Measurements from ENCODE around the gene OR10A4. TPM values are rescaled to one million over a fixed set of nuclear protein-coding genes. Genes with fewer than 3 reads are reported as not detected.

OR10A4 gene
- total and polyA plus RNA-seq, 2 of the 13 experiments (the other 11 are each of a cell fraction or from before 2014, with no cell fraction given) = not detected

DNA sequence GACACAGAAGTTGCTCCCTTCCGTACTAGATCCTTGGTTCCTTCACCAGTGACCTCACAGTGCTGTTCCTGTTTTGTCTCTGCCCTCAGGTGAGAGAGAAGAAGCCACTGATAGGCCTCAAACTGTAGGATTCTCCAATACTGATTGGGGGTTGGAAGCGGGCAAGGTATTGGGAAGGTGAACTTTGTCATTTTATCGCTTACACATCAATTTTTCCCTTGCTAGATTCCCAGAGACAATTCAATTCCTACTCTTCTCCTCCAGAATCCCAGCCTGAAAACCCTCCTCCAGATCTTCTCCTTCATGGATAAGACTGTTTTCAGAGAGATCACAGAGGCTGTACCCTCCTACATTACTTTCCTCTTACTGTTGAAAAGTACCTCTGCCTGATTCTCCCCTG lies 35.0 kb downstream of the OR10A4 start:
- intact Hi-C loops (cut with micrococcal nuclease; ENCODE audit: unreplicated experiment) = no loop called here
- ChIA-PET CTCF (ENCODE audit: low intra/inter-chr PET ratio, low total read pairs) (no interaction called here), POLR2A (no interaction called here)
- no peaks in the 10 kb centered on the region for H3K79me2 ChIP-seq (ENCODE audit: insufficient read depth, low read length)
- no peaks in the 10 kb centered on the region for H3K9me3 ChIP-seq (ENCODE audit: low read length)
- H3K4me3 ChIP-seq (replicated peaks in 1 of 3; ENCODE audit: insufficient read depth in 1 of 3, low read depth in 2 of 3, low read length in 3 of 3) = no peak overlapping the region
- in situ Hi-C loops (cut with HindIII; ENCODE audit: extremely low pct_ligation_motif_present, low pct_unique_long_range_greater_than_20kb) = no loop called here
- H4K20me1 ChIP-seq (ENCODE audit: insufficient read depth, low read length) = no peaks in the 10 kb centered on the region
- WGBS (ENCODE audit: low lambda C conversion rate) = 7% methylated on average over 3 of the region's 3 CpGs
- ATAC-seq (no peak), FAIRE-seq (no peak), DNase-seq (ENCODE audit: low spot score) (no peak)
- H2AFZ ChIP-seq (ENCODE audit: low read length) = no peak overlapping the region
- H3K27me3 ChIP-seq (ENCODE audit: control insufficient read depth in 1 of 2, insufficient read depth in 2 of 2, low read length in 2 of 2) = peaks cover 0 to 7% of the 10 kb centered on the region in 2 experiments; a peak in 2 of 5 replicates
- H3K4me1 ChIP-seq (ENCODE audit: insufficient read depth, low read length) = no peaks in the 10 kb centered on the region
- BruUV-seq (replicated peaks) = no TSS peak
- H3K9ac ChIP-seq (ENCODE audit: insufficient read depth, low read depth, low read length) = no peak overlapping the region
- H3K36me3 ChIP-seq (replicated peaks in 1 of 2; ENCODE audit: control insufficient read depth in 1 of 2, insufficient read depth in 2 of 2, low read length in 2 of 2) = no peaks in the 10 kb centered on the region
- no peak overlapping the region for H3K27ac ChIP-seq (ENCODE audit: extremely low read length, insufficient read depth, low read length)
- no peak overlapping the region for H3K4me2 ChIP-seq (ENCODE audit: low read depth, low read length)
- peak; percentile 41 to 56; a peak in 3 of 4 replicates for TF ChIP-seq MAFK (conservative IDR thresholded peaks at IDR 0.05 in 1 of 2, IDR thresholded peaks at IDR 0.05 in 1 of 2; ENCODE audit: low read length in 2 of 2)
- no peak for TF ChIP-seq ATAD3A (CRISPR knock-in tag; IDR thresholded peaks at IDR 0.05)
- 0 out of 2 replicates have a peak, but pooled peaks have one; percentile 35 for TF ChIP-seq MAFF (IDR thresholded peaks at IDR 0.05; ENCODE audit: low read depth, low read length)

DNA sequence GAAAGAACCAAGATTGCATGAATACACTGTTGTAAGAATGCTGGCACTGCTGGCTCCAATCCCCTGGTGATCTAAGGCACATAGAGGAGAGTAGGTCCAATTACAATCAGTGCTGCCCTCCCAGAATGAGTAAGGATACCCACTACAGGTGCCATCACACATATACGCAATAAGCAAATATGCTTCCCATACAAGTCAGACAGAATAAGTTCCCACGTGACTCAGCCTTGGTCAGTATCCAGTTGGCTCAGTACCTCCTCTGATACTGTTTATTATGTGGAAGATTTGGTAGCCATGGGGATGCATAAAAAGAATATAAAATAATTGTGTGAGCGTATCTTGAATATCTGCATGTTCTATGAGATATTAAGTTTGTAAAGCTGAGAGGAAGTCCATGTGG lies 35.5 kb downstream of the OR10A4 start:
- H3K9me3 ChIP-seq (ENCODE audit: low read length) = no peaks in the 10 kb centered on the region
- intact Hi-C loops (cut with micrococcal nuclease; ENCODE audit: unreplicated experiment) (no loop called here), in situ Hi-C loops (cut with HindIII; ENCODE audit: extremely low pct_ligation_motif_present, low pct_unique_long_range_greater_than_20kb) (no loop called here)
- no peak for TF ChIP-seq ZNF274 (CRISPR knock-in tag; IDR thresholded peaks at IDR 0.05)
- no peak for TF ChIP-seq MEIS2 (CRISPR knock-in tag; IDR thresholded peaks at IDR 0.05)
- TF ChIP-seq ZNF260 (CRISPR knock-in tag; IDR thresholded peaks at IDR 0.05; ENCODE audit: borderline replicate concordance, low read depth) = no peak
- TF ChIP-seq ESRRA (CRISPR knock-in tag; IDR thresholded peaks at IDR 0.05; ENCODE audit: low read depth) = no peak
- no peak for TF ChIP-seq PITX1 (CRISPR knock-in tag; IDR thresholded peaks at IDR 0.05)
- TF ChIP-seq, protein P1, sequence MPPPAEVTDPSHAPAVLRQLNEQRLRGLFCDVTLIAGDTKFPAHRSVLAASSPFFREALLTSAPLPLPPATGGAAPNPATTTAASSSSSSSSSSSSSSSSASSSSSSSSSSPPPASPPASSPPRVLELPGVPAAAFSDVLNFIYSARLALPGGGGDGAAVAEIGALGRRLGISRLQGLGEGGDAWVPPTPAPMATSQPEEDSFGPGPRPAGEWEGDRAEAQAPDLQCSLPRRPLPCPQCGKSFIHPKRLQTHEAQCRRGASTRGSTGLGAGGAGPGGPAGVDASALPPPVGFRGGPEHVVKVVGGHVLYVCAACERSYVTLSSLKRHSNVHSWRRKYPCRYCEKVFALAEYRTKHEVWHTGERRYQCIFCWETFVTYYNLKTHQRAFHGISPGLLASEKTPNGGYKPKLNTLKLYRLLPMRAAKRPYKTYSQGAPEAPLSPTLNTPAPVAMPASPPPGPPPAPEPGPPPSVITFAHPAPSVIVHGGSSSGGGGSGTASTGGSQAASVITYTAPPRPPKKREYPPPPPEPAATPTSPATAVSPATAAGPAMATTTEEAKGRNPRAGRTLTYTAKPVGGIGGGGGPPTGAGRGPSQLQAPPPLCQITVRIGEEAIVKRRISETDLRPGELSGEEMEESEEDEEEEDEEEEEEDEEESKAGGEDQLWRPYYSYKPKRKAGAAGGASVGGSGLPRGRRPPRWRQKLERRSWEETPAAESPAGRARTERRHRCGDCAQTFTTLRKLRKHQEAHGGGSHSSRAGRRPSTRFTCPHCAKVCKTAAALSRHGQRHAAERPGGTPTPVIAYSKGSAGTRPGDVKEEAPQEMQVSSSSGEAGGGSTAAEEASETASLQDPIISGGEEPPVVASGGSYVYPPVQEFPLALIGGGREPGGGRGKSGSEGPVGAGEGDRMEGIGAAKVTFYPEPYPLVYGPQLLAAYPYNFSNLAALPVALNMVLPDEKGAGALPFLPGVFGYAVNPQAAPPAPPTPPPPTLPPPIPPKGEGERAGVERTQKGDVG (CRISPR knock-in tag; IDR thresholded peaks at IDR 0.05; ENCODE audit: borderline replicate concordance) = no peak
- DNase-seq (ENCODE audit: low spot score) (no peak), ATAC-seq (no peak), FAIRE-seq (no peak)
- no peaks in the 10 kb centered on the region for H3K79me2 ChIP-seq (ENCODE audit: insufficient read depth, low read length)
- H3K27me3 ChIP-seq (ENCODE audit: control insufficient read depth in 1 of 2, insufficient read depth in 2 of 2, low read length in 2 of 2) = peaks cover 0 to 7% of the 10 kb centered on the region in 2 experiments; a peak in 2 of 5 replicates
- no peak overlapping the region for H3K4me3 ChIP-seq (replicated peaks in 1 of 3; ENCODE audit: insufficient read depth in 1 of 3, low read depth in 2 of 3, low read length in 3 of 3)
- H3K4me1 ChIP-seq (ENCODE audit: insufficient read depth, low read length) = no peaks in the 10 kb centered on the region
- no peaks in the 10 kb centered on the region for H3K36me3 ChIP-seq (replicated peaks in 1 of 2; ENCODE audit: control insufficient read depth in 1 of 2, insufficient read depth in 2 of 2, low read length in 2 of 2)
- H4K20me1 ChIP-seq (ENCODE audit: insufficient read depth, low read length) = no peaks in the 10 kb centered on the region
- POLR2A ChIA-PET = no interaction called here
- 1% methylated on average over 3 of the region's 3 CpGs for WGBS (ENCODE audit: low lambda C conversion rate)
- no peak overlapping the region for H2AFZ ChIP-seq (ENCODE audit: low read length)
- no peak overlapping the region for H3K9ac ChIP-seq (ENCODE audit: insufficient read depth, low read depth, low read length)
- H3K4me2 ChIP-seq (ENCODE audit: low read depth, low read length) = no peak overlapping the region
- BruUV-seq (replicated peaks) = no TSS peak
- CTCF ChIA-PET (ENCODE audit: low intra/inter-chr PET ratio, low total read pairs) = no interaction called here
- no peak overlapping the region for H3K27ac ChIP-seq (ENCODE audit: extremely low read length, insufficient read depth, low read length)

Data from HepG2 (cell line).